ENCODE measurements around the gene BLOC1S2.
"Not testable (repeated sequence)": the region's sequence is repeated elsewhere in the genome, so short reads cannot be mapped to it uniquely, and the experiment has no call there.

The BLOC1S2 gene

DNA sequence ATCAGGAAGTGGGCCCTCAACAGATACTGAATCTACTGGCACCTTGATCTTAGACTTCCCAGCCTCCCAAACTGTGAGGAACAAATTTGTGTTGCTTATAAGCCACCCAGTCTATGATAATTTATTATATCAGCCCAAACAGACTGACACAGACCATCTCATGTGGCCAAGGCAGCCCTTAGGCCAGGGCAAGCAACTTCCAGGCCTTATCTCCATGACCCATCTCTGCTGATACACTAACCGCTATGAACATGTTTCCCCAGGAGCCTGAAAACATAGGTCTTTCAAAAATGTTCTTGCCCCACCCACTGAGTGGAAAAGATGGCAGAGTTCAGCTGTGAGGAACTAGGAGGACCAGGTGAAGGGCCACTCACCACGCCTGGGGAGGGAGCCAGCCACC lies 3.2 kb upstream of the BLOC1S2 start:
- no peak for DNase-seq (ENCODE audit: low read depth)

GRCh38 chr10:100288196-100288595 lies 1.7 kb upstream of the BLOC1S2 start:
- no peak for DNase-seq (ENCODE audit: low read depth)

GRCh38 chr10:100287756-100288155 lies 1.3 kb upstream of the BLOC1S2 start:
- DNase-seq (ENCODE audit: low read depth) = no peak

DNA sequence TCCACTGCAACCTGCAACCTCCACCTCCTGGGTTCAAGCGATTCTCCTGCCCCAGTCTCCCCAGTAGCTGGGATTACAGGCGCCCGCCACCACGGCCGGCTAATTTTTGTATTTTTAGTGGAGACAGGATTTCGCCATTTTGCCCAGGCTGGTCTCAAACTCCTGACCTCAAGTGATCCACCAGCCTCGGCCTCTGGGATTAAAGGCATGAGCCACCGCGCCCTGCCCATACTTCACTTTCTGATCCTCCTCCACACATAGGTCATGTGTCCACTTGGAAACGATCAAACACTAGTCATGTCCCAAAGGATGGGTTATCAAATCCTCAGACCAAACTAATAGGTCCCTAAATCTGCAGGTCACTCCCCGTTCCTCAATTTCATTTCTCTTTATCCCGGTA lies 1.2 kb downstream of the BLOC1S2 start:
- DNase-seq (ENCODE audit: low read depth) = not testable (repeated sequence)

DNA sequence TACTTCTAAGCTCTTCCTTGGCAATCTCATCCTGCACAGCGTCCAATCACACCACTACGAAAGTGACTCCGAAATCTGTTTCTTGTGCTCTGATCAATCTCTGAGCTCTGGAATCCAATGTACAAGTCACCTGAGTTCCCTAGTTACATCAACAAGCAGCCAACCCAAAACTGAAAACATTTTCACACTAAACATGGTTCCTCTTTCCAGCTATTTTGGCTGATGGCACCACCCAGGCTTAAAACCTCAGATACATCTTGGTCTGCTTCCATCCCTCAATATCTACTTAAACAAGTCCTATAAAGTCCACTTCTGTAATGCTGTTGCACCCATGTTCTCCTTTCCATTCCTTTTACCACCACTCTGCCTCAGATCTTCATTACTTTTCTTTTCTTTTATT lies 3.6 kb downstream of the BLOC1S2 start:
- no peak for DNase-seq (ENCODE audit: low read depth)

DNA sequence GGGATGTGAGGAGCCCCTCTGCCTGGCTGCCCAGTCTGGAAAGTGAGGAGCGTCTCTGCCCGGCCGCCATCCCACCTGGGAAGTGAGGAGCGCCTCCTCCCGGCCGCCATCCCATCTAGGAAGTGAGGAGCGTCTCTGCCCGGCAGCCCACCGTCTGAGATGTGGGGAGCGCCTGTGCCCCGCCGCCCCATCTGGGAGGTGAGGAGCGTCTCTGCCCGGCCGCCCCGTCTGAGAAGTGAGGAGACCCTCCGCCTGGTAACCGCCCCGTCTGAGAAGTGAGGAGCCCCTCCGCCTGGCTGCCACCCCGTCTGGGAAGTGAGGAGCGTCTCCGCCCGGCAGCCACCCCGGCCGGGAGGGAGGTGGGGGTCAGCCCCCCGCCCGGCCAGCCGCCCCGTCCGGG lies 9.5 kb downstream of the BLOC1S2 start:
- not testable (repeated sequence) for DNase-seq (ENCODE audit: low read depth)

DNA sequence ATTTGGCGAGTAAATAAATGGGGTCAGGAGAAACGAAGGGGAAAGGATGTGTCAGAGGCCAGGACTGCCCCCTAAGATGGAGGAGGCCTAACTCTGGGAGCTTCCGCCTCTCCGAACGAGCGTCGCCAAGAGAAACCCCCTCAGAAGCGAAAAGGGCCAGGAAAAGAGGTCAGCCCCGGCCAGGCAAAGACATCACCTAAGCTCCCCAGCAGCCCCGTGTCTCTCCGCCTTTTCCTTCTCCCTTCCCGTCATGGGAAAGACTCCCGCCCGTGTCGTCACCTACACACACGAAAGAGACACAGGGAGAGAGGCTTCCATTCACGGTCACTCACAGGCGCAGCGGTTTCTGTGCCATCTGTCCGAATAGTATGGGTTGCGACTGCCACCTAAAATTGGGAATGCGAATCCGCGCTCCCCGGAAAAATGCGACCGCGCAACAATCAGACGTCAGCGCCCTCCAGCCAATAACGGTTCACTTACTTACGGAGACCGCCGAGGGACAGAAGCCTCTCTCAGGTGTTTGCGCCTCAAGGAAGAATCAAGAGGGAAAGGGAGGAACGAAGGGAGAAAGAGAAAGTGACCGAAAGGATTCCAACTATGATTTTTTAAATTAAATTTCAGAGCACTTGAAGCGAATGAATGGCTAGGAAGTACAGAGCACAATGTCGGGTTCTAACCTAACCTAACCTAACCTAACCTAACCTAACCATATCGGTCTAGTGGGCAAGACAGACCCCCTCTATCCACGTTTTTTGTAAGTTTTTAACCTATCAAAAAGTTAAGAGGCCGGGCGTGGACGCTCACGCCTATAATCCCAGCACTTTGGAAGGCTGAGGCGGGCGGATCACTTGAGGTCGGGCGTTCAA lies 19.0 kb downstream of the BLOC1S2 start, which contains the start of gene CWF19L1:
Gene CWF19L1 (minus strand): TSS at position 400 of the 866 bp plus-strand sequence. CDS start 45 bp downstream, at position 355.
- DNase-seq (ENCODE audit: low read depth) = peak; percentile 58

GRCh38 chr10:100265821-100266485 lies 20.5 kb downstream of the BLOC1S2 start:
- DNase-seq (ENCODE audit: low read depth) = no peak

DNA sequence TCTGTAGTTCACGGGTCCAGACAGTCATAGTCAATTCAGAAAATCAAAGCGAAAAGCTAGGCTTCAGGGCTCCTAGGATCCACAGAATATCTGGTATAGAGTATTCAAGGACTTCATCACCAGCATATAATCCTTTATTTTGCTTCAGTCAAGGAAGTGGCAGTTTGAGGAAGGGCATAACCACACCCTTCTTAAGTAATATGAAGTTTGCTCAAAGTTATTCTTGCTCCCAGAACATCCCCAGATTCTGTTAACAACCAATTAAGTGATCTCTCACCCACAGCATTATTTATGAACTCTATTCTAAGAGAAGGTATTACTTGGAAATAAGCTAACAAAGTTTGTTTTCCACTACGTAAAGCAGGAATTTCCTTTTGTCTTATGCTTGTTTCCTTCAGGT lies 32.3 kb downstream of the BLOC1S2 start:
- no peak for DNase-seq (ENCODE audit: low read depth)

- DNase-seq (ENCODE audit: low read depth) = no peak
These were observed 33.4 kb downstream of the BLOC1S2 start for GRCh38 chr10:100253041-100253440.

- no peak for DNase-seq (ENCODE audit: low read depth)
These were observed 37.7 kb downstream of the BLOC1S2 start for GRCh38 chr10:100248820-100249219.

- no peak for DNase-seq (ENCODE audit: low read depth)
These were observed 40.8 kb downstream of the BLOC1S2 start for GRCh38 chr10:100245484-100246220.

DNA sequence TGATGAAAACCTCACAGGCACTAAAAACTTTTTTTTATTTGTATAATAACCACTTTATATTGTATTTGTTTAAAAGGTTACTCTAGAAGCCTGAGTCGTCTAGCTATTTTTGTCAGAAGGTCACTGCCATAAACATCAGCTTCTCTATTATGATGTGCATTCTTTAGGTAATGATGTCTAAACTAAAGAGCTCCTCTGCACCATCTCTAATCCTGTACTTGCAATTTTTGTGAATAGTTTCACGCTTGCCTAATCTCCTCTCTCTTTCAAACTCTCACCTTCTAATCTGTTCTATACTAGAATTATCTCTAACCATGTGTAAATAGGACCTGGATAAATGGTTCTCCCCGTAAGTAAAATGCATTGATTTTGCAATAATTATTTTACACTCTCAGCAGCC lies 46.6 kb downstream of the BLOC1S2 start:
- no peak for DNase-seq (ENCODE audit: low read depth)

DNA sequence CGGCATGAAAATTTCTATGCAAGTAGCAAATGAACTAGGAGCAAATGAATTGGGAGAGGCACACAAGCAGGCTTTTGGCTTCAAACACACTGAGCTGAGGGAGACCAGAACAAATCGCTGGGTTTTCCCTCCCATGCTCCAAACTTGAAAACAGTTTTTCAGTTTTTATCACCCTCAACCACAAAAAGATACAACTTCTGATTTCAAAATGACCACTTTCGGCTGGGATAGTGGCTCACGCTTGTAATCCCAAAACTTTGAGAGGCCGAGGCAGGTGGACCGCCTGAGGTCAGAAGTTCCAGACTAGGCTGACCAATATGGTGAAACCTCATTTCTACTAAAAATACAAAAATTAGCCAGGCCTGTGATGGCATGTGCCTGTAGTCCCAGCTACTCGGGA lies 48.1 kb downstream of the BLOC1S2 start:
- no peak for DNase-seq (ENCODE audit: low read depth)

- DNase-seq (ENCODE audit: low read depth) = no peak
These were observed 54.4 kb downstream of the BLOC1S2 start for GRCh38 chr10:100232101-100232500.

- no peak for DNase-seq (ENCODE audit: low read depth)
These were observed 56.6 kb downstream of the BLOC1S2 start for GRCh38 chr10:100229819-100230422.

DNA sequence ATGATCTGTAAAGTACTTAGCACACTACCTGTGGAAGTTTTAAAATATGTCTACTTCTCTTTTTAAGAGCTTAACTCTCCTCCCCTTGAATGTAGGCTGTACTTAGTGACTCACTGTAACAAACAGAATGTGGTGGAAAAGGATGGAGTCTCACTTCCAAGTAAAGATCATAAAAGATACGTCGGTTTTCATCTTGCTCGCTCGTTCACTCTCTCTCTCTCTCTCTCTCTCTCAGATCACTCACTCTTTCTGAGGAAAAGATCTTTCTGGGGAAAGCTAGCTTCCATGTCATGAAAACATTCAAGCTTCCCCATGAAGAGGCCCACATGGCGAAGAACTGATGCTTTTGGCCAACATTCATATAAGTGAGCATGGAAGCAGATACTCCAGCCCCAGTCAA lies 62.6 kb downstream of the BLOC1S2 start:
- DNase-seq (ENCODE audit: low read depth) = no peak

Measured in T-helper 22 cell (primary cell).